Suprapubic skin (tissue), 4 donors: ENCODE results near the gene SEZ6L2.

Experiments used
- CTCF ChIP-seq, 2 donors: fragments of 200-600 bp in 1 of 2; fragments of 450-650 bp in 1 of 2; sonication (generic) in 1 of 2; IDR thresholded peaks; one replicate each; pipeline ENCODE4 v1.5.1; 2016 to 2019; ENCODE audit warnings: antibody characterized with exemption in 2 of 2, mild to moderate bottlenecking in 1 of 2, moderate library complexity in 1 of 2
- POLR2A ChIP-seq, 2 donors: fragments of 450-650 bp; IDR thresholded peaks; one replicate each; pipeline ENCODE4 v1.6.1; 2017; ENCODE audit warnings: antibody characterized with exemption in 2 of 2, mild to moderate bottlenecking in 2 of 2, moderate library complexity in 2 of 2
- POLR2AphosphoS5 ChIP-seq, 3 donors: sonication (generic); formaldehyde crosslinking; IDR thresholded peaks; one replicate each; pipeline ENCODE4 v1.6.1; 2017; ENCODE audit warnings: antibody characterized with exemption in 3 of 3

DNA sequence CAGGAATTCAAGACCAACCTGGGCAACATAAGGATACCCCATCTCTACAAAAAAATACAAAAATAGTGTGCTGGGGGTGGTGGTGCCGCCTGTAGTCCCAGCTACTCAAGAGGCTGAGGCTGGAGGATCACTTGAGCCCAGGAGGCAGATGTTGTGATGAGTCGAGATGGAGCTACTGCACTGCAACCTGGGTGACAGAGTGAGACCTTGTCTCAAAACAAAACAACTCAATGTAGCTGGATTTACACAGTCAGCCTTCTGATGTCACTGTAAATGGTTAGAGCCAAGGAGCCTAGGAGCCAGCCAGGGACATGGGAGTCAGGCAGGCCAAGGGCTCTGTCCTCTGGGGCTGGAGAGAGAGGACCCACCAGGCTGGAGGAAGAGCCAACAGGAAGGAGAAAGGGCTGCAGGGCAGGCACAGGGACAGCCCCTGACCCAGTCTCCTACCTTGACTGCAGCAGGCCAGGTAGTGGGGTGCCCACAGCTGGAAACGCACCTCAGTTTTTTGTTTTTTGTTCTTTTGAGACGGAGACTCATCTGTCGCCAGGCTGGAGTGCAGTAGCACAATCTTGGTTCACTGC is 44.7 kb downstream of the SEZ6L2 start:
- no peak for TF ChIP-seq CTCF (IDR thresholded peaks at IDR 0.05)
- no peak for TF ChIP-seq POLR2A (IDR thresholded peaks at IDR 0.05)
- TF ChIP-seq POLR2AphosphoS5 (IDR thresholded peaks at IDR 0.05) = no peak
